HCT116 (cell line): Measurements from ENCODE around the gene LNPEP. TPM values are rescaled to one million over a fixed set of nuclear protein-coding genes. Genes with fewer than 3 reads are reported as not detected.

Experiments used
- ATAC-seq: fragments of 200-7000 bp; cut with Tn5 transposase; 2 replicates; pipeline ENCODE4 v1.9.1; 2020; ENCODE audit warnings: mild to moderate bottlenecking, moderate library complexity
- BruUV-seq: library from RNA; stranded (reverse); fragments of 400-500 nt; replicated peaks from 2 replicates; lab custom pipeline; 2021; lab: Mats Ljungman, UMichigan
- CTCF ChIA-PET: fragments of 300-600 bp; sonication (Branson Sonifier 250); formaldehyde crosslinking; loops from one replicate; lab custom pipeline; 2021; ENCODE audit warnings: antibody characterized with exemption; lab: Charles Lee
- POLR2A ChIA-PET: fragments of 300-600, 350-600 bp; sonication (Branson Sonifier 250); formaldehyde crosslinking; loops from one replicate; lab custom pipeline; 2021; ENCODE audit warnings: antibody characterized with exemption; lab: Charles Lee
- RAD21 ChIA-PET, 2 experiments: fragments of 300-600 bp; sonication (Branson Sonifier 250); formaldehyde crosslinking; loops; one replicate each; lab custom pipeline; 2023; ENCODE audit warnings: low total read pairs in 2 of 2; ENCODE audit not compliant: uncharacterized antibody in 2 of 2, unreplicated experiment in 2 of 2, low non-redundant PET in 1 of 2; lab: Charles Lee
- DNase-seq: peaks from one replicate; pipeline ENCODE4 v3.0.0-alpha.2; 2010; ENCODE audit warnings: low read depth, low spot score
- H2AFZ ChIP-seq: fragments of 200-600 bp; shearing (Covaris generic), sonication (generic); 2 replicates; pipeline ENCODE4 v1.6.1; 2017; ENCODE audit warnings: low read depth, mixed run types, mixed read lengths, antibody characterized with exemption, low read length; ENCODE audit not compliant: poor library complexity, severe bottlenecking
- H3K27ac ChIP-seq: 2 replicates; pipeline ENCODE4 v1.5.1; 2012; ENCODE audit warnings: low read depth, low read length
- H3K27me3 ChIP-seq: fragments of 200-600 bp; sonication (generic); 2 replicates; pipeline ENCODE4 v1.6.1; 2016; ENCODE audit warnings: mixed run types, low read length, mixed read lengths; ENCODE audit not compliant: insufficient read depth
- H3K36me3 ChIP-seq, 2 experiments: fragments of 200-500 bp in 1 of 2; fragments of 200-600 bp in 1 of 2; sonication (Bioruptor generic) in 1 of 2; sonication (generic) in 1 of 2; 2 replicates each; pipeline versions ENCODE4 v1.5.1 to v1.6.1; 2014 to 2016; ENCODE audit warnings: low read length in 2 of 2, inconsistent platforms in 1 of 2, mixed read lengths in 1 of 2, mixed run types in 1 of 2; ENCODE audit not compliant: insufficient read depth in 2 of 2, control insufficient read depth in 1 of 2
- H3K4me1 ChIP-seq, 2 experiments: fragments of 200-600 bp in 1 of 2; sonication (generic) in 1 of 2; 2 replicates each; pipeline versions ENCODE4 v1.5.1 to v1.6.1; 2012 to 2017; ENCODE audit warnings: low read length in 2 of 2, inconsistent platforms in 1 of 2, mild to moderate bottlenecking in 1 of 2, mixed read lengths in 1 of 2, mixed run types in 1 of 2, moderate library complexity in 1 of 2; ENCODE audit not compliant: insufficient read depth in 2 of 2, control insufficient read depth in 1 of 2
- H3K4me2 ChIP-seq: fragments of 200-600 bp; sonication (generic); 2 replicates; pipeline ENCODE4 v1.6.1; 2017; ENCODE audit warnings: mixed run types, low read length, mixed read lengths
- H3K4me3 ChIP-seq, 2 experiments: fragments of 200-600 bp in 1 of 2; sonication (generic) in 1 of 2; replicated peaks in 1 of 2; 2 replicates each; pipeline ENCODE4 v1.5.1; 2011 to 2016; ENCODE audit warnings: low read length in 2 of 2, control low read depth in 1 of 2, low read depth in 1 of 2, mild to moderate bottlenecking in 1 of 2, mixed read lengths in 1 of 2, mixed run types in 1 of 2
- H3K79me2 ChIP-seq: fragments of 200-600 bp; sonication (generic); 2 replicates; pipeline ENCODE4 v1.6.1; 2017; ENCODE audit warnings: mild to moderate bottlenecking, mixed run types, low read length, moderate library complexity, mixed read lengths; ENCODE audit not compliant: insufficient read depth
- H3K9ac ChIP-seq: fragments of 200-600 bp; sonication (generic); 2 replicates; pipeline ENCODE4 v1.6.1; 2016; ENCODE audit warnings: low read length, mixed read lengths
- H3K9me2 ChIP-seq: fragments of 200-600 bp; sonication (generic), shearing (Covaris generic); 2 replicates; pipeline ENCODE4 v1.6.1; 2017; ENCODE audit warnings: mixed run types, mild to moderate bottlenecking, moderate library complexity; ENCODE audit not compliant: insufficient read depth
- H3K9me3 ChIP-seq, 2 experiments: fragments of 200-500 bp in 1 of 2; fragments of 200-600 bp in 1 of 2; sonication (Bioruptor generic) in 1 of 2; sonication (generic) in 1 of 2; 2 replicates each; pipeline ENCODE4 v1.6.1; 2014 to 2017; ENCODE audit warnings: low read length in 2 of 2, mixed read lengths in 2 of 2, inconsistent platforms in 1 of 2, low read depth in 1 of 2, mild to moderate bottlenecking in 1 of 2, mixed run types in 1 of 2, moderate library complexity in 1 of 2; ENCODE audit not compliant: control insufficient read depth in 1 of 2, insufficient read depth in 1 of 2
- H4K20me1 ChIP-seq: fragments of 200-600 bp; sonication (generic), shearing (Covaris generic); 2 replicates; pipeline ENCODE4 v1.6.1; 2017; ENCODE audit warnings: mixed run types, mild to moderate bottlenecking, moderate library complexity; ENCODE audit not compliant: insufficient read depth
- CBX3 ChIP-seq: IDR thresholded peaks from 2 replicates; pipeline ENCODE4 v1.6.1; 2012; ENCODE audit warnings: low read depth
- CEBPB ChIP-seq: IDR thresholded peaks from 2 replicates; pipeline ENCODE4 v1.6.1; 2012; ENCODE audit warnings: low read depth
- EGR1 ChIP-seq: IDR thresholded peaks from 2 replicates; pipeline ENCODE4 v1.6.1; 2012; ENCODE audit warnings: low read depth
- ELF1 ChIP-seq: IDR thresholded peaks from 2 replicates; pipeline ENCODE4 v1.6.1; 2012; ENCODE audit warnings: low read depth, borderline replicate concordance
- EZH2 ChIP-seq: fragments of 200-600 bp; sonication (generic); IDR thresholded peaks from 2 replicates; pipeline ENCODE4 v1.6.1; 2017; ENCODE audit warnings: antibody characterized with exemption, mixed run types
- EZH2phosphoT487 ChIP-seq: fragments of 200-600 bp; IDR thresholded peaks from 2 replicates; pipeline ENCODE4 v1.6.1; 2018; ENCODE audit warnings: antibody characterized with exemption, borderline replicate concordance
- FOSL1 ChIP-seq: IDR thresholded peaks from 2 replicates; pipeline ENCODE4 v1.6.1; 2012; ENCODE audit warnings: low read depth
- JUND ChIP-seq: IDR thresholded peaks from 2 replicates; pipeline ENCODE4 v1.6.1; 2012
- POLR2A ChIP-seq: IDR thresholded peaks from 2 replicates; pipeline ENCODE4 v1.7.0; 2011; ENCODE audit warnings: borderline replicate concordance; ENCODE audit not compliant: insufficient read depth, insufficient read length; ENCODE audit errors: extremely low read depth
- POLR2AphosphoS5 ChIP-seq: IDR thresholded peaks from 2 replicates; pipeline ENCODE4 v1.6.1; 2011; ENCODE audit warnings: mild to moderate bottlenecking, low read depth, low read length, moderate library complexity
- RAD21 ChIP-seq: IDR thresholded peaks from 2 replicates; pipeline ENCODE4 v1.6.1; 2012; ENCODE audit warnings: low read depth, mild to moderate bottlenecking
- SP1 ChIP-seq: IDR thresholded peaks from 2 replicates; pipeline ENCODE4 v1.6.1; 2012; ENCODE audit warnings: low read depth
- TCF7L2 ChIP-seq: IDR thresholded peaks from 2 replicates; pipeline ENCODE4 v1.7.0; 2011; ENCODE audit warnings: borderline replicate concordance, inconsistent platforms; ENCODE audit not compliant: insufficient read depth, insufficient read length; ENCODE audit errors: extremely low read depth
- ZFX ChIP-seq: fragments of 450-650 bp; IDR thresholded peaks from 2 replicates; pipeline ENCODE4 v1.6.1; 2017
- ZNF274 ChIP-seq: fragments of 200-500 bp; sonication (Bioruptor generic); IDR thresholded peaks from 2 replicates; pipeline ENCODE4 v1.6.1; 2014; ENCODE audit warnings: mild to moderate bottlenecking, low read depth, low read length, inconsistent platforms
- intact Hi-C: fragments of 100-400 bp; cut with micrococcal nuclease; formaldehyde crosslinking; loops from 2 replicates; pipeline ENCODE4 v1.10.0; 2022
- total RNA-seq: library from RNA; stranded (reverse); gene quantifications from one replicate; pipeline ENCODE4 v1.2.1, GENCODE V29; 2021; ENCODE audit not compliant: unreplicated experiment
- TF ChIP-seq, protein P1 (sequence below): IDR thresholded peaks from 2 replicates; pipeline ENCODE4 v1.6.1; 2012; ENCODE audit warnings: low read depth
- TF ChIP-seq, protein P2 (sequence below): IDR thresholded peaks from 2 replicates; pipeline ENCODE4 v1.6.1; 2012
- TF ChIP-seq, protein P3 (sequence below): IDR thresholded peaks from 2 replicates; pipeline ENCODE4 v1.6.1; 2011; ENCODE audit warnings: mild to moderate bottlenecking, low read length, moderate library complexity; ENCODE audit not compliant: insufficient replicate concordance; ENCODE audit errors: extremely low read depth
- TF ChIP-seq, protein P4 (sequence below), 3 experiments: fragments of 200-600 bp in 1 of 3; sonication (generic) in 1 of 3; IDR thresholded peaks in 2 of 3; conservative IDR thresholded peaks in 1 of 3; 2 replicates each; pipeline ENCODE4 v1.5.1; 2012 to 2017; ENCODE audit warnings: low read depth in 2 of 3, low read length in 2 of 3, antibody characterized with exemption in 1 of 3, borderline replicate concordance in 1 of 3, control low read depth in 1 of 3, mild to moderate bottlenecking in 1 of 3, mixed read lengths in 1 of 3, mixed run types in 1 of 3, moderate library complexity in 1 of 3; ENCODE audit not compliant: insufficient read depth in 1 of 3

The LNPEP gene
- total RNA-seq, 1 experiment from 2014 or later: 14.9 TPM

DNA sequence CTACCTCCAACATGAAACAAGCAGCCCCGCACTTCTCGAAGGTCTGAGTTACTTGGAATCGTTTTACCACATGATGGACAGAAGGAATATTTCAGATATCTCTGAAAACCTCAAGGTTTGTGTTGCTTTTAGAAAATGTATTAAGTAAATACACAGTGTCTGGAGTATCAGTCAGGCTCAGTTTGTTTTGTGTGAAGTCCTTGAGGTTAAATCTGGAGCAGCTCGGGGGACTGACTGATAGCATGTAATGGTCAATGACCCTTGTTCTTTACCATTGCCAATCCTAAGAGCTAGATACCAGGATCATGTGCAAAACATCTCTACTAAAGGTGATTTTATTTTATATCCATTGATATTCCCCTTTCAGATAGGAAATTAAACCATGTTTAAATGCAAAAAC is 26.9 kb upstream of the LNPEP start (continued):
- TF ChIP-seq, protein P1, sequence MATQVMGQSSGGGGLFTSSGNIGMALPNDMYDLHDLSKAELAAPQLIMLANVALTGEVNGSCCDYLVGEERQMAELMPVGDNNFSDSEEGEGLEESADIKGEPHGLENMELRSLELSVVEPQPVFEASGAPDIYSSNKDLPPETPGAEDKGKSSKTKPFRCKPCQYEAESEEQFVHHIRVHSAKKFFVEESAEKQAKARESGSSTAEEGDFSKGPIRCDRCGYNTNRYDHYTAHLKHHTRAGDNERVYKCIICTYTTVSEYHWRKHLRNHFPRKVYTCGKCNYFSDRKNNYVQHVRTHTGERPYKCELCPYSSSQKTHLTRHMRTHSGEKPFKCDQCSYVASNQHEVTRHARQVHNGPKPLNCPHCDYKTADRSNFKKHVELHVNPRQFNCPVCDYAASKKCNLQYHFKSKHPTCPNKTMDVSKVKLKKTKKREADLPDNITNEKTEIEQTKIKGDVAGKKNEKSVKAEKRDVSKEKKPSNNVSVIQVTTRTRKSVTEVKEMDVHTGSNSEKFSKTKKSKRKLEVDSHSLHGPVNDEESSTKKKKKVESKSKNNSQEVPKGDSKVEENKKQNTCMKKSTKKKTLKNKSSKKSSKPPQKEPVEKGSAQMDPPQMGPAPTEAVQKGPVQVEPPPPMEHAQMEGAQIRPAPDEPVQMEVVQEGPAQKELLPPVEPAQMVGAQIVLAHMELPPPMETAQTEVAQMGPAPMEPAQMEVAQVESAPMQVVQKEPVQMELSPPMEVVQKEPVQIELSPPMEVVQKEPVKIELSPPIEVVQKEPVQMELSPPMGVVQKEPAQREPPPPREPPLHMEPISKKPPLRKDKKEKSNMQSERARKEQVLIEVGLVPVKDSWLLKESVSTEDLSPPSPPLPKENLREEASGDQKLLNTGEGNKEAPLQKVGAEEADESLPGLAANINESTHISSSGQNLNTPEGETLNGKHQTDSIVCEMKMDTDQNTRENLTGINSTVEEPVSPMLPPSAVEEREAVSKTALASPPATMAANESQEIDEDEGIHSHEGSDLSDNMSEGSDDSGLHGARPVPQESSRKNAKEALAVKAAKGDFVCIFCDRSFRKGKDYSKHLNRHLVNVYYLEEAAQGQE: no peak
- TF ChIP-seq JUND (no peak), EZH2 (no peak), ZFX (no peak), CBX3 (no peak), SP1 (no peak)
- TF ChIP-seq, protein P2, sequence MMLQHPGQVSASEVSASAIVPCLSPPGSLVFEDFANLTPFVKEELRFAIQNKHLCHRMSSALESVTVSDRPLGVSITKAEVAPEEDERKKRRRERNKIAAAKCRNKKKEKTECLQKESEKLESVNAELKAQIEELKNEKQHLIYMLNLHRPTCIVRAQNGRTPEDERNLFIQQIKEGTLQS: no peak

DNA sequence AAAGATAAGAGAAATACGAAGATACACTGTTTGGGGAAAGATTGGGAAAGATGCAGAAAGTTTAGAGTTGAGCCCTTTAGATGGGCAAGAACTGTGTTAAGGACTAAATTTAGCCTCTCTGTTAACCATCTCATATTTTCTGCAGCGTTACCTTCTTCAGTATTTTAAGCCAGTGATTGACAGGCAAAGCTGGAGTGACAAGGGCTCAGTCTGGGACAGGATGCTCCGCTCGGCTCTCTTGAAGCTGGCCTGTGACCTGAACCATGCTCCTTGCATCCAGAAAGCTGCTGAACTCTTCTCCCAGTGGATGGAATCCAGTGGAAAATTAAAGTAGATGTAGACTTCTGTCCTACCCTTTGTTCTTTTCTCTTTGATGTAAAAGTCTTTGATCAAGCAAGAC is 26.4 kb upstream of the LNPEP start:
- DNase-seq: no peak
- H4K20me1 ChIP-seq: no peaks in the 10 kb centered on the region
- no TSS peak for BruUV-seq
- no peaks in the 10 kb centered on the region for H3K27me3 ChIP-seq
- peaks cover 0 to 5% of the 10 kb centered on the region in 2 experiments; a peak in 1 of 4 replicates for H3K4me1 ChIP-seq
- ChIA-PET CTCF (no interaction called here), RAD21 (no interaction called here), POLR2A (no interaction called here)
- no peaks in the 10 kb centered on the region for H3K79me2 ChIP-seq
- no peaks in the 10 kb centered on the region for H3K9me3 ChIP-seq
- ATAC-seq: no peak
- no peaks in the 10 kb centered on the region for H3K36me3 ChIP-seq
- TF ChIP-seq ELF1 (no peak), RAD21 (no peak), SP1 (no peak), ZFX (no peak), CBX3 (no peak), POLR2A (no peak), ZNF274 (no peak), CEBPB (no peak), JUND (no peak), FOSL1 (no peak), EZH2 (no peak), EZH2phosphoT487 (no peak), POLR2AphosphoS5 (no peak), TCF7L2 (no peak), EGR1 (no peak)
- TF ChIP-seq, protein P2: no peak
- TF ChIP-seq, protein P3, sequence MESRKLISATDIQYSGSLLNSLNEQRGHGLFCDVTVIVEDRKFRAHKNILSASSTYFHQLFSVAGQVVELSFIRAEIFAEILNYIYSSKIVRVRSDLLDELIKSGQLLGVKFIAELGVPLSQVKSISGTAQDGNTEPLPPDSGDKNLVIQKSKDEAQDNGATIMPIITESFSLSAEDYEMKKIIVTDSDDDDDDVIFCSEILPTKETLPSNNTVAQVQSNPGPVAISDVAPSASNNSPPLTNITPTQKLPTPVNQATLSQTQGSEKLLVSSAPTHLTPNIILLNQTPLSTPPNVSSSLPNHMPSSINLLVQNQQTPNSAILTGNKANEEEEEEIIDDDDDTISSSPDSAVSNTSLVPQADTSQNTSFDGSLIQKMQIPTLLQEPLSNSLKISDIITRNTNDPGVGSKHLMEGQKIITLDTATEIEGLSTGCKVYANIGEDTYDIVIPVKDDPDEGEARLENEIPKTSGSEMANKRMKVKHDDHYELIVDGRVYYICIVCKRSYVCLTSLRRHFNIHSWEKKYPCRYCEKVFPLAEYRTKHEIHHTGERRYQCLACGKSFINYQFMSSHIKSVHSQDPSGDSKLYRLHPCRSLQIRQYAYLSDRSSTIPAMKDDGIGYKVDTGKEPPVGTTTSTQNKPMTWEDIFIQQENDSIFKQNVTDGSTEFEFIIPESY: no peak
- TF ChIP-seq, protein P4, sequence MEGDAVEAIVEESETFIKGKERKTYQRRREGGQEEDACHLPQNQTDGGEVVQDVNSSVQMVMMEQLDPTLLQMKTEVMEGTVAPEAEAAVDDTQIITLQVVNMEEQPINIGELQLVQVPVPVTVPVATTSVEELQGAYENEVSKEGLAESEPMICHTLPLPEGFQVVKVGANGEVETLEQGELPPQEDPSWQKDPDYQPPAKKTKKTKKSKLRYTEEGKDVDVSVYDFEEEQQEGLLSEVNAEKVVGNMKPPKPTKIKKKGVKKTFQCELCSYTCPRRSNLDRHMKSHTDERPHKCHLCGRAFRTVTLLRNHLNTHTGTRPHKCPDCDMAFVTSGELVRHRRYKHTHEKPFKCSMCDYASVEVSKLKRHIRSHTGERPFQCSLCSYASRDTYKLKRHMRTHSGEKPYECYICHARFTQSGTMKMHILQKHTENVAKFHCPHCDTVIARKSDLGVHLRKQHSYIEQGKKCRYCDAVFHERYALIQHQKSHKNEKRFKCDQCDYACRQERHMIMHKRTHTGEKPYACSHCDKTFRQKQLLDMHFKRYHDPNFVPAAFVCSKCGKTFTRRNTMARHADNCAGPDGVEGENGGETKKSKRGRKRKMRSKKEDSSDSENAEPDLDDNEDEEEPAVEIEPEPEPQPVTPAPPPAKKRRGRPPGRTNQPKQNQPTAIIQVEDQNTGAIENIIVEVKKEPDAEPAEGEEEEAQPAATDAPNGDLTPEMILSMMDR (IDR thresholded peaks at IDR 0.05 in 2 of 3, conservative IDR thresholded peaks at IDR 0.05 in 1 of 3; ENCODE audit: borderline replicate concordance in 1 of 3, insufficient read depth in 1 of 3, low read depth in 2 of 3, low read length in 2 of 3): no peak
- no peak overlapping the region for H3K9ac ChIP-seq
- H3K4me3 ChIP-seq: no peak overlapping the region
- no peak overlapping the region for H3K27ac ChIP-seq
- no peak overlapping the region for H3K4me2 ChIP-seq
- no peaks in the 10 kb centered on the region for H3K9me2 ChIP-seq
- no peak overlapping the region for H2AFZ ChIP-seq
- intact Hi-C loops: no loop called here
